Tibial nerve (tissue), 4 donors: ENCODE results near the gene RBM44. TPM values are rescaled to one million over a fixed set of nuclear protein-coding genes. Genes with fewer than 3 reads are reported as not detected.

ENCODE experiments used
- DNase-seq, 2 donors: peaks; one replicate each; pipeline ENCODE4 v3.0.0-alpha.2; 2019; ENCODE audit warnings: low spot score in 2 of 2
- H3K27ac ChIP-seq, 4 donors: fragments of 200-600 bp; sonication (generic) in 3 of 4; one replicate each; pipeline ENCODE4 v1.5.1; 2017 to 2019; ENCODE audit warnings: mild to moderate bottlenecking in 1 of 4
- H3K27me3 ChIP-seq, 2 donors: fragments of 200-600 bp; sonication (generic) in 1 of 2; one replicate each; pipeline versions ENCODE4 v1.5.1 to v1.6.0; 2017 to 2019
- H3K36me3 ChIP-seq, 3 donors: fragments of 200-600 bp; sonication (generic); one replicate each; pipeline ENCODE4 v1.5.1; 2018 to 2019
- H3K4me1 ChIP-seq, 4 donors: fragments of 200-600 bp; sonication (generic) in 3 of 4; one replicate each; pipeline ENCODE4 v1.5.1; 2017 to 2019
- H3K4me3 ChIP-seq, 4 donors: fragments of 200-600 bp; sonication (generic) in 3 of 4; one replicate each; pipeline ENCODE4 v1.5.1; 2017 to 2019; ENCODE audit warnings: mild to moderate bottlenecking in 1 of 4, moderate library complexity in 1 of 4
- H3K9me3 ChIP-seq, 4 donors: fragments of 200-600 bp; sonication (generic) in 3 of 4; one replicate each; pipeline ENCODE4 v1.5.1; 2017 to 2019
- EP300 ChIP-seq, 2 donors: sonication (generic); formaldehyde crosslinking; IDR thresholded peaks; one replicate each; pipeline ENCODE4 v1.6.1; 2017; ENCODE audit warnings: antibody characterized with exemption in 2 of 2, mild to moderate bottlenecking in 1 of 2
- POLR2A ChIP-seq, 2 donors: fragments of 450-650 bp; IDR thresholded peaks; one replicate each; pipeline ENCODE4 v1.6.1; 2017; ENCODE audit warnings: antibody characterized with exemption in 2 of 2, mild to moderate bottlenecking in 2 of 2, moderate library complexity in 2 of 2
- WGBS, 2 donors: methylation state at CpG; one replicate each; pipeline ENCODE4 v1.1.5; 2018; 5-methylcytosine and 5-hydroxymethylcytosine counted together
- total RNA-seq, 4 donors: library from RNA; depleted of rRNA; stranded (reverse); fragments of >200 nt; gene quantifications; one replicate each; pipeline ENCODE4 v1.1.0, GENCODE V29; 2016
- TF ChIP-seq, protein P1 (sequence below), 5 experiments: fragments of 200-600 bp in 3 of 5; fragments of 450-650 bp in 2 of 5; sonication (generic) in 3 of 5; IDR thresholded peaks; one replicate each; pipeline ENCODE4 v1.5.1; 2016 to 2019; ENCODE audit warnings: antibody characterized with exemption in 5 of 5, mild to moderate bottlenecking in 3 of 5, moderate library complexity in 2 of 5

Gene RBM44
- total RNA-seq, 4 donors from 2014 or later, result under 0.01 to 0.59 (median 0.36) TPM

GRCh38 chr2:237876532-237876931, 78.0 kb downstream of the RBM44 start:
- TF ChIP-seq, protein P1, sequence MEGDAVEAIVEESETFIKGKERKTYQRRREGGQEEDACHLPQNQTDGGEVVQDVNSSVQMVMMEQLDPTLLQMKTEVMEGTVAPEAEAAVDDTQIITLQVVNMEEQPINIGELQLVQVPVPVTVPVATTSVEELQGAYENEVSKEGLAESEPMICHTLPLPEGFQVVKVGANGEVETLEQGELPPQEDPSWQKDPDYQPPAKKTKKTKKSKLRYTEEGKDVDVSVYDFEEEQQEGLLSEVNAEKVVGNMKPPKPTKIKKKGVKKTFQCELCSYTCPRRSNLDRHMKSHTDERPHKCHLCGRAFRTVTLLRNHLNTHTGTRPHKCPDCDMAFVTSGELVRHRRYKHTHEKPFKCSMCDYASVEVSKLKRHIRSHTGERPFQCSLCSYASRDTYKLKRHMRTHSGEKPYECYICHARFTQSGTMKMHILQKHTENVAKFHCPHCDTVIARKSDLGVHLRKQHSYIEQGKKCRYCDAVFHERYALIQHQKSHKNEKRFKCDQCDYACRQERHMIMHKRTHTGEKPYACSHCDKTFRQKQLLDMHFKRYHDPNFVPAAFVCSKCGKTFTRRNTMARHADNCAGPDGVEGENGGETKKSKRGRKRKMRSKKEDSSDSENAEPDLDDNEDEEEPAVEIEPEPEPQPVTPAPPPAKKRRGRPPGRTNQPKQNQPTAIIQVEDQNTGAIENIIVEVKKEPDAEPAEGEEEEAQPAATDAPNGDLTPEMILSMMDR (IDR thresholded peaks at IDR 0.05), result no peak
- TF ChIP-seq POLR2A (IDR thresholded peaks at IDR 0.05) (no peak), EP300 (IDR thresholded peaks at IDR 0.05) (no peak)
- Histone ChIP-seq H3K27me3 (no peaks in the 10 kb centered on the region), H3K36me3 (no peaks in the 10 kb centered on the region), H3K4me1 (peaks cover 0 to 26% (median 7%) of the 10 kb centered on the region in 4 donors), H3K4me3 (no peak overlapping the region), H3K27ac (peak overlapping the region in 2 of 4 donors; percentile 72 to 79), H3K9me3 (no peaks in the 10 kb centered on the region)
- DNase-seq, result no peak
- WGBS, 2 donors, result 47 to 66% methylated on average over 10 to 12 of the region's 12 CpGs

- TF ChIP-seq, protein P1 (IDR thresholded peaks at IDR 0.05), result no peak
- TF ChIP-seq POLR2A (IDR thresholded peaks at IDR 0.05) (no peak), EP300 (IDR thresholded peaks at IDR 0.05) (no peak)
- peaks cover 0 to 26% (median 7%) of the 10 kb centered on the region in 4 donors for H3K4me1 ChIP-seq
- H3K27me3 ChIP-seq, result no peaks in the 10 kb centered on the region
- peak overlapping the region in 2 of 4 donors; percentile 72 to 79 for H3K27ac ChIP-seq
- H3K36me3 ChIP-seq, result no peaks in the 10 kb centered on the region
- no peaks in the 10 kb centered on the region for H3K9me3 ChIP-seq
- WGBS, 2 donors, result 85 to 95% methylated on average over 16 to 23 of the region's 23 CpGs
- H3K4me3 ChIP-seq, result no peak overlapping the region
- DNase-seq, result no peak
These were observed 78.4 kb downstream of the RBM44 start for GRCh38 chr2:237876951-237877491.

DNA sequence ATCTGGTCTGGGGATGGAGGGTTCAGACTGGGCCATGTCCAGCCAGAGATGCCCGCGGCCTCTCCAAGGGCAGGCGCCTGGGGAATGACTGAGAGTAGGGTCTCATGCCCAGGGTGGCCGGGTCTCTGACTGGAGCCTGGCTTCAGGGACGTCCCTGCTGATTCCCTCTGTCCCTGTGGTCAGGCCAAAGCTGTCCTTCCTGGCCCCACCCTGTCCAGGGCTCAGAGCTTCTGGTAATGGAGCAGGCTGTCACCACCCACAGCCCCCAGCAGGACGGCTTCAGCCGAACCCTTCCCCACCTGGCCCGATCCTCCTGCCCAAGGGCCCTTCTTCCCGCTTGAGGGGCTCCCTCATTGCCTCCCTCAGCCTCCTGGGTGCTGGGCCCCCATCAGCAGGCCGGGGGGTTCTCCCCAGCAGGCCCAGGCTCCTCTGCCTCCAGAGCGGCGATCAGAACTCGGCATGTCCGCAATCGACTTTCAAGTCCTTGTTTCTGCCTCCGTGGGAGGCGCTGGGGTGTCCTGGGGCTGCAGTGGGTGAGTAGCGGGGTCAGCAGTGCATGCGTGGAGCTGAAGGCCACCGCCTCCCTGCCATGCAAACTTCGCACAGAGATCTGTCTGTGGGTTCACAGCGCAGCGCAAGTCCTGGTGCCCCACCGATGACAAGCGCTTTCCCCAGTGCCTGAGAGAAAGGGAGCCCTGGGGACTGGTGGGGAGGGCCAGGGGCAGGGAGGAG, 79.2 kb downstream of the RBM44 start:
- Histone ChIP-seq H3K4me1 (peaks cover 0 to 26% (median 7%) of the 10 kb centered on the region in 4 donors), H3K36me3 (no peaks in the 10 kb centered on the region), H3K4me3 (no peak overlapping the region), H3K27ac (peak overlapping the region in 2 of 4 donors; percentile 72 to 79), H3K9me3 (no peaks in the 10 kb centered on the region), H3K27me3 (no peaks in the 10 kb centered on the region)
- DNase-seq, result no peak
- TF ChIP-seq POLR2A (IDR thresholded peaks at IDR 0.05), result no peak
- TF ChIP-seq EP300 (IDR thresholded peaks at IDR 0.05), result no peak
- TF ChIP-seq, protein P1 (IDR thresholded peaks at IDR 0.05), result no peak
- 91 to 93% methylated on average over 25 of the region's 25 CpGs for WGBS, 2 donors

DNA sequence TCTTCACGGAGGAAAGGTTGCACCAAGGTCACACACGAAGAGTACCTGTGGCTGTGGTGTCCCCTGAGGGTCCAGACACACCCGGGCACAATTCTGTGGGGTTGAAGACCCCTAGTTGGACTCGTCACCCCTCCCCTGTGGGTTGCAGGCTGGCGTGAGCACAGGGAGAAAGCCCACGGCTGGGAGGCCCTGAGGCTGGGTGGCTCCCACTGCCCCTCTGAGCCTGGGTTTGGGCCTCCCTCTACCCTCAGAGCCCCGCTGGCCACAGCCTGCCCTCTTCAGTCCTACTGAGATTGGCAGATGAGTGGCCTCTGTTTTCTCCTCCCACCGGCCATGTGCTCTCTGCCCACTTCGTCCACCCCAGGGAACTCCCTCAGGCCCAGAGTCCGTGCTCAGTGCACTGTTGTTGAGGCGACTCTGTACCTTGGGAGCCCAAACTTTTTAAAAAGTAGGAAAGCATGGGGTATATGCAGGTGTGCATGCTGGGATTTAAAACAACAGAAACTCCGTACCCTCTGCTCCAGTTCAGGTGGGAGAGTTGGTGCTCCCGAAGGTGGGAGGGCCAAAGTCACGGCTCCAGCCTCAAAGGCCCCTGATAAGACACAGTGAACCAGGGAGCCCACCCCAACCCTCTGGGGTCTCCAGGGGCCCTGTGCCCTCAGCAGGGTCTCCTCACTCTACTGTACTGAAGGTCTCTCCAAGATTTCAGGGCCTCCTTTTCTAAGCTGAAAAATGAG, 79.9 kb downstream of the RBM44 start:
- 71 to 82% methylated on average over 11 of the region's 14 CpGs for WGBS, 2 donors
- DNase-seq, result no peak
- H3K4me3 ChIP-seq, result no peak overlapping the region
- no peaks in the 10 kb centered on the region for H3K27me3 ChIP-seq
- H3K27ac ChIP-seq, result peak overlapping the region in 2 of 4 donors; percentile 72 to 79
- H3K36me3 ChIP-seq, result no peaks in the 10 kb centered on the region
- H3K4me1 ChIP-seq, result peaks cover 0 to 19% (median 7%) of the 10 kb centered on the region in 4 donors
- H3K9me3 ChIP-seq, result no peaks in the 10 kb centered on the region
- peak in 1 of 2 donors; percentile 15 for TF ChIP-seq EP300 (IDR thresholded peaks at IDR 0.05)
- no peak for TF ChIP-seq POLR2A (IDR thresholded peaks at IDR 0.05)

- Histone ChIP-seq H3K9me3 (no peaks in the 10 kb centered on the region), H3K4me1 (peaks cover 0 to 14% (median 2%) of the 10 kb centered on the region in 4 donors), H3K4me3 (no peak overlapping the region), H3K36me3 (no peaks in the 10 kb centered on the region), H3K27ac (peak overlapping the region in 2 of 4 donors; percentile 72 to 79), H3K27me3 (no peaks in the 10 kb centered on the region)
- WGBS, 2 donors, result 75 to 76% methylated on average over 5 of the region's 5 CpGs
- TF ChIP-seq, protein P1 (IDR thresholded peaks at IDR 0.05), result no peak
- TF ChIP-seq EP300 (IDR thresholded peaks at IDR 0.05), result no peak
- TF ChIP-seq POLR2A (IDR thresholded peaks at IDR 0.05), result no peak
- DNase-seq, result no peak
These were observed 80.5 kb downstream of the RBM44 start for GRCh38 chr2:237879058-237879430.
